D341Med (cell line): ENCODE data around the gene CYFIP2.
"Not testable (repeated sequence)": the region's sequence is repeated elsewhere in the genome, so short reads cannot be mapped to it uniquely, and the experiment has no call there.

Experiments used
- DNase-seq: peaks from one replicate; pipeline ENCODE4 v3.0.0; 2012; ENCODE audit warnings: low spot score

Gene CYFIP2

DNA sequence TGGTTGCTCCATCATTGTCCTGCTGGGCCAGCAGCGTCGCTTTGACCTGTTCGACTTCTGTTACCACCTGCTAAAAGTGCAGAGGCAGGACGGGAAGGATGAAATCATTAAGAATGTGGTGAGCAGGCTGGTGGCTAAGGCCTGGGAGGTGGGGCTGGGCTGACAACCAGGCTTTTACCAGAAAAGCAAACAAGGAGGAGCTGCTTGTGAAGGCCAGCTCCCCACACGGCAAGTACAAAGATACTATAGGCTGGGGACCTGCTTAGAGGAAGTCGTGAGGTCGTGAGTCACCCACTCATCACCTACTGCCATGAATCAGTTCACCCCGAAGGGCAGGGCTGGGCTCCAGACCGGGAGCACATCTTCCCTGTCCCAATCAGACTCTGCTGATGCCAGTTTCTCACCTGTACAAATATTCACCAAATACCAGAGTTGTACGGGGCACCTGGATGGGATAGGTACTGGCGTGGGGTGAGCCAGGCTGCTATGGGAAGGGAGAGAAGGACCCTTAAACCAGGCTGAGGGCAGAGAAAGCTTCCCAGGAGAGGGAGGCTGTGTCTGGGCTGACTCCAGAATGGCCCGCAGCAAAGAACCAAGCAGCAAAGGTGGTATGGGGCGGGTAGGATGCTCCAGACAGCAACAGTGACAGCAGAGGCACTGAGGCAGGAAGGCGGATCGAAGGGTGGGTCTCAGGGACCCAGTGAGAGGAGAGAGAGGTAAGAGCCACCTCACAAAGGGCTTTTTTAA is 124.8 kb downstream of the CYFIP2 start:
- DNase-seq: no peak

DNA sequence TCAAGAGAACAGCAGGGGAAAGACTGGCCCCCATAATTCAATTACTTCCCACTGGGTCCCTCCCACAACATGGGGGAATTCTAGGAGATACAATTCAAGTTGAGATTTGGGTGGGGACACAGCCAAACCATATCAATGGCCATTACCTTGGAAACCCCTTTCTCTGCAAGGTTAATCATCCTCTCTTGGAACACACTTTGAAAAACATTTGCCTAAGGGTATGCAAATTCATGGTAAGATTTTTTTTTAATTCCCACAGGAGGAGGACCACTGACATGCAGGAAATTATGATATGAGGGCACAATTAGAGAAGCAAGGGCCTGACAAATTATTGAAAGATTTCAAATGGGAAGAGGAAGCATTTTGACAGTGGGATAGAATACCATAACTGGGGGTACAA is 132.4 kb downstream of the CYFIP2 start:
- DNase-seq: no peak

DNA sequence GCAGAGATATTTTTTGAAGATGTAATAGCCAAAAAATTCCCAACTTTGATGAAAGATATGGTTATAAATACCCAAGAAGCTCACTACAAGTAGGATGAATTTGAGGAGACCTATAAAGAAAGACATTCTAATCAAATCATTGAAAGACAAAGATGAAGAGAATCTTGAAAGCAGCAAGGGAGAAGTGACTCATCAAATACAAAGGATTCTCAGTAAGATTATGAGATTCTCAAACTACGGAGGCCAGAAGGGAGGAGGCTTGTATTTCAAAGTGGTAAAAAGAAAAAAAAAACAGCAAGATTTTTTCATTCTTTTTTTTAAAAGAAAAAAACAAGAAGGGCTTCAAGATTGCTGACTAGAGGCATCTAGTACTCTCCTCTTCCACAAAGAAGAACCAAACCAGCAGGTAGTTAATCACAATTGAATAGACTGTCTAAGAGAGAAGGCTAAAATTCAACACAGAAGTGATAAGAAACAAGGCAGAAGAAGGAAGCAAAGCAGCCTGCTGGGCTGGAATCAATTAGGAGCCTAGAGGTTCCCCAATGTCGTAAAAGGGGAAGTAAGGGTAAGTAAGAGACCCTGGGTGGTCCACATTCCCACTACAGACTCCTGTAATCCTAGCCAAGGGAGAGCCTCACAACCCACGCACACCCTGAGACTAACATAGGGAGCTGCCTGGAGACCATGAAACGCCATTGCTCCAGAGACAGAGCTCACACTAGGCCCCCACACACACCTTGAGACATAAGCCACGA is 135.0 kb downstream of the CYFIP2 start:
- no peak for DNase-seq

DNA sequence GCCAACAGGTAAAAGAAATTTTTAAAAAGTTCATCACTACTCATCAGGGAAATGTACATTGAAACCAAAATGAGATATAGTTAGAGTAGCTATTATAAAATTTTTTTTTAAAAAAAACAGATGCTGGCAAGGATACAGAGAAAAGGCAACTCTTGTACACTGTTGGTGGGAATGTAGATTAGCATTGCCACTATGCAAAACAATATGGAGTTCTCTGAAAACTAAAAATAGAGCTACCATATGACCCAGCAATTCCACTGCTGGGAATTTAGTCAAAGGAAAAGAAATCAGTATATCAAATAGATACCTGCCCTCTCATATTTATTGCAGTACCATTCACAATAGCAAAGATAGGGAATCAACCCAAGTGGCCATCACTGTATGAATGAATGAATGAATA is 149.9 kb downstream of the CYFIP2 start:
- DNase-seq: no peak

DNA sequence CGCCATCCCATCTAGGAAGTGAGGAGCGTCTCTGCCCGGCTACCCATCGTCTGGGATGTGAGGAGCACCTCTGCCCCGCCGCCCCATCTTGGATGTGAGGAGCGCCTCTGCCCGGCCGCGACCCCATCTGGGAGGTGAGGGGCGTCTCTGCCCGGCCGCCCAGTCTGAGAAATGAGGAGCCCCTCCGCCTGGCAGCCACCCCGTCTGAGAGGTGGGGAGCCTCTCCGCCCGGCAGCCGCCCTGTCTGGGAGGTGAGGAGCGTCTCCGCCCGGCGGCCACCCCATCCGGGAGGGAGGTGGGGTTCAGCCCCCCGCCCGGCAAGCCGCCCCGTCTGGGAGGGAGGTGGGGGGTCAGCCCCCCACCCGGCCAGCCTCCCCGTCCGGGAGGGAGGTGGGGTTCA is 153.6 kb downstream of the CYFIP2 start:
- DNase-seq: not testable (repeated sequence)

DNA sequence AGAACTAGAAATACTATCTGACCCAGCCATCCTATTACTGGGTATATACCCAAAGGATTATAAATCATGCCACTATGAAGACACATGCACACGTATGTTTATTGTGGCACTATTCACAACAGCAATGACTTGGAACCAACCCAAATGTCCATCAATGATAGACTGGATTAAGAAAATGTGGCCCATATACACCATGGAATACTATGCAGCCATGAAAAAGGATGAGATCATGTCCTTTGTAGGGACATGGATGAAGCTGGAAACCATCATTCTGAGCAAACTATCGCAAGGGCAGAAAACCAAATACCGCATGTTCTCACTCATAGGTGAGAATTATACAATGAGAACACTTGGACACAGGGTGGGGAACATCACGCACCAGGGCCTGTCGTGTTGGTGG is 164.0 kb downstream of the CYFIP2 start:
- not testable (repeated sequence) for DNase-seq

DNA sequence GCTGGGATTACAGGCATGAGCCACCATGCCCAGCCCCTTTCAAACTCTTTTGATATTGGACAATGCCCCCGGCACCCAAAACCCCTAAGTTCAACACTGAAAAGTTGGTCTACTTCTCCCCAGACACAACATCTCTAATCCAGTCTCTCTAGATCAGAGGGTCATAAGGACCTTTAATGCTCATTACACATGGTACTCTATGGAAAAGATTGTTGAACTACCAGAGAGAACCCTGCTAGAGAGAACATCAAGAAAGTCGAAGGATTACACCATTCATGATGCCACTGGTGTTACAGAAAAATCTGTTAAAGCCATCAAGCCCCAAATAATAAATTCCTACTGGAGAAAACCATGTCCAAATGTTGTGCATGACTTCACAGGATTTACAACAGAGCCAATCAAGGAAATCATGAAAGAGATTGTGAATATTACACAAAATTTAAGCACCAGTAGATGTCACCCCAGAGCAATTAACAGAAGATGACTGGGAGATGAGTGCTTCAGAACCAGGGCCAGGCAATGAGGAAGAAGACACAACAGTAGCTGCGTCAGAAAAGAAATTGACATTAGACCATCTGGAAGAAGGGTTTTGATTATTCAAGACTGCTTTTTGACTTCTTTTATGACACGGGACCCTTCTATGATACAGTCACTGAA is 165.7 kb downstream of the CYFIP2 start:
- DNase-seq: peak; percentile 53

DNA sequence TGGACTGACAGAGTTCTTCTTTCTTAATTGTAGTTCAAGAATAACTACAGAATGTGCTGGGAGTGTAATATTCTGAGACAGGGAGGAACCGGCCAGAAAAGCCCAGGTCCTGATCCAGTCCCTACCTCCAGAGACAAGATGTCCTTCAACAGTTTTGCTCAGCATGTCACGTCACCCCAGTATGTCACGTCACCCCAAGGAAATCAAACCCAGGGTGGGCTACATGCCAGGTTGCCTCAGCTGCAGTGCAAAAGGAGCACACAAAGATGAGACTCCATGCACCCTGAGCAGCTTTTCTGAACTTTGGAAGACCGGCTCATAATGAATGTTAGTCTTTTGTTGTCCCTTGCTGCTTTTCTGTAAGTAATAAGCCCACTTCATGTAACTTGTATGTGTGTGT is 168.2 kb downstream of the CYFIP2 start:
- DNase-seq: no peak

DNA sequence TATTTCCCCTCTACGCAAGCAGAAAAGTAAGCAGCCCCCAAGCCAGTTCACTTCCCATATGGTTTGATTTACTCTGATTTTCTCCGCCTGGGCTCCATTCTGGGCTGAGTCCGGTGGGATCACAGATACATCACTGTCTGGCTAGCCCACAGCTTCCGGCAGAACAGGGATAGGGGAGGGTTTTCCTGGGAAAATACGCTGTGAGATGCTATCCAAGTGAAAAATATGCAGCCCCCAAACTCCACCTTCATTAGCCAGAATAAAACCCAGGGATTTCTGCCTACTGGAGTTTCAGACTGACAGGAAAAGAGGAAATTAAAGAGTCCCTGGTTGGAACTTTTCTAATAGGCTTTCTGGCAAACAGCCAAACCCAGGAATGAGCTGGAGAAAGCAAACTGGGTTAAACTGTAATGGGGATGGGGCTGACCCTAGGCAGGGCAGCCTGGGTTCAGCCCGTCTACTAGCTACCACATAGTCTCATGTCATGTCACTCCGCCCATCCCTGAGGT is 177.2 kb downstream of the CYFIP2 start:
- no peak for DNase-seq

DNA sequence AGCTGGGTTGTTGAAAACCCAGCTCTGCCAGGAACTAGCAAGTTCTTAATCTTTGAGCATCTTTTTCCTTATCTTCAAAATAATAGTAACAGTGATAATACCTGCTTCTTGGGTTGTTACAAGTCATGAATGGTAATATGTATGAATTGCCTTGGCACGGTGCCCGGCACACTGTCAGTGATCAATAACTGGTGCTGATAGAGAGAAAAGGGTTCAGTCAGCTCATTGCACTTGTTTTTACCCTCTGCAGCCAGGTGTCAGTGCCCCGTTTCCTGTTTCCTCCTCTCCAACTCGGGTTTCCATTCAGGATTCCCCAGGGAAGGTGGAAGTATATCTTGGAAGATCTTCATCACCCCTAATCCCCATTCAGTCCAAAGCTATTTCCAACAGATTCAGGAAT is 178.3 kb downstream of the CYFIP2 start:
- DNase-seq: no peak
